ENCODE results near the gene MORC3. TPM values are rescaled to one million over a fixed set of nuclear protein-coding genes. Genes with fewer than 3 reads are reported as not detected.
"Not testable (repeated sequence)": the region's sequence is repeated elsewhere in the genome, so short reads cannot be mapped to it uniquely, and the experiment has no call there.

Gene MORC3
- total and polyA plus RNA-seq, 2 donors (not counting 1 experiment from before 2014, with no cell fraction given) = 24.4 to 51.7 TPM

DNA sequence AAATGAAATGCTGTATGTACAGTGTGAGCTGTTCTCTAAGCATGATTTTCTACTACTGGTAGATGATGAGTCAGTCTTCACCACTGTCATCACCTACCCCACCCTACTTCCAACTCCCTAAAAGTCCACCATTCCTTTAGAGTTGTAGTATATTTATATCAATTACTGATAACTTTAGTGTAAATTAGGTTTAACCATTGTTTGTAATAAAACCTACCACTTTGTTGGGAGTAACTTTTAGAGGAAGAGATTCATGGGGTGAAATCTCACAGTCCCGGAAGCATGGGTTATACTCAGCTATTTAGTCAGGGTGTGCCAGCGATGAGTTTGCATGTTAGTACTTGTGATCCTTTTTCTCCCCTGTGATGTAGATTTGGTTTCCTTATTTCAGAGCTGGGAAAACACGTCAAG is 17.1 kb downstream of the MORC3 start:
- peaks cover 24% of the 10 kb centered on the region for H3K79me2 ChIP-seq (ENCODE audit: control insufficient read depth, insufficient read depth, low read length)
- TF ChIP-seq EZH2 (IDR thresholded peaks at IDR 0.05; ENCODE audit: low read length, missing control alignments) (no peak), CTCF (conservative IDR thresholded peaks at IDR 0.05 in 1 of 2, IDR thresholded peaks at IDR 0.05 in 1 of 2; ENCODE audit: low read depth in 1 of 2, low read length in 2 of 2) (no peak)
- no peaks in the 10 kb centered on the region for H3K9me3 ChIP-seq (ENCODE audit: control insufficient read depth, insufficient read depth, low read depth, low read length)
- H3K9ac ChIP-seq (ENCODE audit: insufficient read depth, low read length) = no peak overlapping the region
- no peaks in the 10 kb centered on the region for H4K20me1 ChIP-seq (ENCODE audit: control insufficient read depth, extremely low read depth, insufficient read depth, low read length)
- H3K4me3 ChIP-seq (replicated peaks in 1 of 4; ENCODE audit: control extremely low read depth in 1 of 4, insufficient read depth in 1 of 4, low read depth in 3 of 4, low read length in 4 of 4) = no peak overlapping the region
- H3K27me3 ChIP-seq (ENCODE audit: control insufficient read depth, insufficient read depth, low read length) = no peaks in the 10 kb centered on the region
- no peak overlapping the region for H2AFZ ChIP-seq (ENCODE audit: low read length)
- peak overlapping the region; percentile 40 for H3K27ac ChIP-seq (ENCODE audit: insufficient read depth, low read length)
- peaks cover 2% of the 10 kb centered on the region for H3K36me3 ChIP-seq (ENCODE audit: control insufficient read depth, insufficient read depth, low read length)
- DNase-seq (ENCODE audit: low read depth in 2 of 2) = peak; percentile 58 to 68
- peaks cover 5% of the 10 kb centered on the region for H3K4me1 ChIP-seq (ENCODE audit: control insufficient read depth, extremely low read depth, insufficient read depth, low read length)
- peak overlapping the region; percentile 27 for H3K4me2 ChIP-seq (ENCODE audit: extremely low read depth, insufficient read depth, low read length)

GRCh38 chr21:36338975-36339374 is 19.0 kb downstream of the MORC3 start:
- Histone ChIP-seq H3K27me3 (ENCODE audit: control insufficient read depth, insufficient read depth, low read length) (no peaks in the 10 kb centered on the region), H3K36me3 (ENCODE audit: control insufficient read depth, insufficient read depth, low read length) (peaks cover 2% of the 10 kb centered on the region), H3K79me2 (ENCODE audit: control insufficient read depth, insufficient read depth, low read length) (peaks cover 12% of the 10 kb centered on the region)

DNA sequence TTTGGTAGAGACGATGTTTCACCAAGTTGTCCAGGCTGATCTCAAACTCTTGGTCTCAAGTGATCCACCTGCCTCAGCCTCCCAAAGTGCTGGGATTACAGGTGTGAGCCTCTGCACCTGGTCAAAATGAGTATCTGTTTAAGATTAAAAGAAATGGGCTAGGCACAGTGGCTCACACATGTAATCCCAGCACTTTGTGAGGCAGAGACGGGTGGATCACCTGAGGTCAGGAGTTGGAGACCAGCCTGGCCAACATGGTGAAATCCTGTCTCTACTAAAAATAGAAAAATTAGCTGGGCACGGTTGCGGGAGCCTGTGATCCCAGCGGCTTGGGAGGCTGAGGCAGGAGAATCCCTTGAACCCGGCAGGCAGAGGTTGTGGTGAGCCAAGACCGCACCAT is 22.6 kb downstream of the MORC3 start:
- not testable (repeated sequence) for H3K4me2 ChIP-seq (ENCODE audit: extremely low read depth, insufficient read depth, low read length); H3K79me2 ChIP-seq (ENCODE audit: control insufficient read depth, insufficient read depth, low read length); H3K27me3 ChIP-seq (ENCODE audit: control insufficient read depth, insufficient read depth, low read length); H3K36me3 ChIP-seq (ENCODE audit: control insufficient read depth, insufficient read depth, low read length); H3K27ac ChIP-seq (ENCODE audit: insufficient read depth, low read length); H4K20me1 ChIP-seq (ENCODE audit: control insufficient read depth, extremely low read depth, insufficient read depth, low read length); H3K4me3 ChIP-seq (replicated peaks in 1 of 4; ENCODE audit: control extremely low read depth in 1 of 4, insufficient read depth in 1 of 4, low read depth in 3 of 4, low read length in 4 of 4); H3K9me3 ChIP-seq (ENCODE audit: control insufficient read depth, insufficient read depth, low read depth, low read length); H3K9ac ChIP-seq (ENCODE audit: insufficient read depth, low read length); H3K4me1 ChIP-seq (ENCODE audit: control insufficient read depth, extremely low read depth, insufficient read depth, low read length); DNase-seq (ENCODE audit: low read depth in 2 of 2); H2AFZ ChIP-seq (ENCODE audit: low read length)

More at GRCh38 chr21:36338975-36339374, 19.0 kb downstream of the MORC3 start:
- Histone ChIP-seq H3K4me2 (ENCODE audit: extremely low read depth, insufficient read depth, low read length) (no peak overlapping the region), H3K9me3 (ENCODE audit: control insufficient read depth, insufficient read depth, low read depth, low read length) (no peaks in the 10 kb centered on the region), H2AFZ (ENCODE audit: low read length) (no peak overlapping the region), H3K9ac (ENCODE audit: insufficient read depth, low read length) (no peak overlapping the region), H4K20me1 (ENCODE audit: control insufficient read depth, extremely low read depth, insufficient read depth, low read length) (no peaks in the 10 kb centered on the region), H3K4me1 (ENCODE audit: control insufficient read depth, extremely low read depth, insufficient read depth, low read length) (peaks cover 5% of the 10 kb centered on the region), H3K27ac (ENCODE audit: insufficient read depth, low read length) (no peak overlapping the region), H3K4me3 (replicated peaks in 1 of 4; ENCODE audit: control extremely low read depth in 1 of 4, insufficient read depth in 1 of 4, low read depth in 3 of 4, low read length in 4 of 4) (no peak overlapping the region)
- no peak for TF ChIP-seq EZH2 (IDR thresholded peaks at IDR 0.05; ENCODE audit: low read length, missing control alignments)
- TF ChIP-seq CTCF (conservative IDR thresholded peaks at IDR 0.05 in 1 of 2, IDR thresholded peaks at IDR 0.05 in 1 of 2; ENCODE audit: low read depth in 1 of 2, low read length in 2 of 2) = no peak
- no peak for DNase-seq (ENCODE audit: low read depth in 2 of 2)
